Stimulated activated CD8-positive, alpha-beta memory T cell treated with anti-CD3 and anti-CD28 coated beads, Interleukin-4, amount 100 ng/mL, for 1 hour (primary cell): ENCODE results near the gene KCNMA1.

ENCODE experiments used
- DNase-seq, 2 donors: peaks; one replicate each; pipeline ENCODE4 v3.0.0-alpha.2; 2020; ENCODE audit warnings: low read depth in 2 of 2, low spot score in 1 of 2

Gene KCNMA1

GRCh38 chr10:77313066-77313750, 324.4 kb downstream of the KCNMA1 start:
- DNase-seq = no peak

GRCh38 chr10:77311186-77311585, 326.4 kb downstream of the KCNMA1 start:
- DNase-seq = no peak

GRCh38 chr10:77310288-77310840, 327.2 kb downstream of the KCNMA1 start:
- DNase-seq = no peak

- no peak for DNase-seq
Observed at GRCh38 chr10:77309509-77309908, 328.1 kb downstream of the KCNMA1 start.

GRCh38 chr10:77309092-77309491, 328.5 kb downstream of the KCNMA1 start:
- DNase-seq = no peak

- DNase-seq = no peak
Observed at GRCh38 chr10:77308084-77308732, 329.4 kb downstream of the KCNMA1 start.

GRCh38 chr10:77306666-77307065, 330.9 kb downstream of the KCNMA1 start:
- no peak for DNase-seq

- no peak for DNase-seq
Observed at GRCh38 chr10:77305650-77306632, 331.7 kb downstream of the KCNMA1 start.

- no peak for DNase-seq
Observed at GRCh38 chr10:77304192-77304591, 333.4 kb downstream of the KCNMA1 start.

- no peak for DNase-seq
Observed at GRCh38 chr10:77301305-77301730, 336.3 kb downstream of the KCNMA1 start.

- DNase-seq = no peak
Observed at GRCh38 chr10:77300682-77301302, 336.8 kb downstream of the KCNMA1 start.

GRCh38 chr10:77299320-77299719, 338.3 kb downstream of the KCNMA1 start:
- no peak for DNase-seq

- no peak for DNase-seq
Observed at GRCh38 chr10:77297393-77297739, 340.2 kb downstream of the KCNMA1 start.

- DNase-seq = no peak
Observed at GRCh38 chr10:77296534-77297392, 340.8 kb downstream of the KCNMA1 start.

- DNase-seq = no peak
Observed at GRCh38 chr10:77293773-77294172, 343.8 kb downstream of the KCNMA1 start.

GRCh38 chr10:77293347-77293746, 344.3 kb downstream of the KCNMA1 start:
- no peak for DNase-seq

GRCh38 chr10:77291596-77292505, 345.8 kb downstream of the KCNMA1 start:
- no peak for DNase-seq

GRCh38 chr10:77290528-77291155, 347.0 kb downstream of the KCNMA1 start:
- no peak for DNase-seq

- no peak for DNase-seq
Observed at GRCh38 chr10:77289790-77290189, 347.8 kb downstream of the KCNMA1 start.
